Breast epithelium (tissue), 3 donors: ENCODE results near the gene DOCK3.

Source experiments
- POLR2A ChIP-seq: fragments of 450-650 bp; IDR thresholded peaks from one replicate; pipeline ENCODE4 v1.6.1; 2016; ENCODE audit warnings: antibody characterized with exemption, mild to moderate bottlenecking, moderate library complexity
- TF ChIP-seq, protein P1 (sequence below), 3 donors: fragments of 450-650 bp; IDR thresholded peaks; one replicate each; pipeline ENCODE4 v1.5.1; 2016 to 2017; ENCODE audit warnings: antibody characterized with exemption in 3 of 3, mild to moderate bottlenecking in 3 of 3, moderate library complexity in 3 of 3

DNA sequence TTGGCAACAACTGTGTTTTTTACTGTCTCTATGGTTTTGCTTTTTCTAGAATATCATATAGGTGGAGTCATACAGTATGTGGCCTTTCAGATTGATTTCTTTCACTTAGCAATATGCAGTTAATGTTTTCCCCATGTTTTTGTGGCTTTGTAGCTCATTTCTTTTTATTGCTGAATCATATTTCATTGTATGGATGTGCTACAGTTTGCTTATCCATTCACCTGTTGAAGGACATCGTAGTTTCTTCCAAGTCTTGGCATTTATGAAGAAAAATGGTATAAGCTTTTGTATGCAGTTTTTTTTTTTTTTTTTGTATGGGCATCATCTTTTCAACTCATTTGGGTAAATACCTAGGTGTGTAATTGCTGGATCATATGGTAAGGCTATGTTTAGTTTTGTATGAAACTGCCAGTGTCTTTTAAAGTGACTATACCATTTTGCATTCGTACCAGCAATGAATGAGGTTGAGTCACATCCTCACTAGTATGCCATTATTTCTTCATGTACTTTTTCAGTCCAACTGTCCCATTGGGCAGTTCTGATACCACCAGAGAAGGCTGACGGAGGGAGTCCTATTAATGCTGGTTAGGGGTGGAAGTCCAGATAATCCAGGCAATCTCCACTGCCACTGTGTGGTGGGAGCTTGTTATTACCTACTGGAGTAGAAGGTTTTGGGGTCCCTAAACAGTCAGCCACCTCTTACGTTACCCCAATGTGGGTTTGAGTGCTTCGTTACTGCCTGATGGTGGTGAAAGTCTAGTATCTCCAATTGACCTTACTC, 210.5 kb downstream of the DOCK3 start:
- TF ChIP-seq POLR2A, result no peak
- TF ChIP-seq, protein P1, sequence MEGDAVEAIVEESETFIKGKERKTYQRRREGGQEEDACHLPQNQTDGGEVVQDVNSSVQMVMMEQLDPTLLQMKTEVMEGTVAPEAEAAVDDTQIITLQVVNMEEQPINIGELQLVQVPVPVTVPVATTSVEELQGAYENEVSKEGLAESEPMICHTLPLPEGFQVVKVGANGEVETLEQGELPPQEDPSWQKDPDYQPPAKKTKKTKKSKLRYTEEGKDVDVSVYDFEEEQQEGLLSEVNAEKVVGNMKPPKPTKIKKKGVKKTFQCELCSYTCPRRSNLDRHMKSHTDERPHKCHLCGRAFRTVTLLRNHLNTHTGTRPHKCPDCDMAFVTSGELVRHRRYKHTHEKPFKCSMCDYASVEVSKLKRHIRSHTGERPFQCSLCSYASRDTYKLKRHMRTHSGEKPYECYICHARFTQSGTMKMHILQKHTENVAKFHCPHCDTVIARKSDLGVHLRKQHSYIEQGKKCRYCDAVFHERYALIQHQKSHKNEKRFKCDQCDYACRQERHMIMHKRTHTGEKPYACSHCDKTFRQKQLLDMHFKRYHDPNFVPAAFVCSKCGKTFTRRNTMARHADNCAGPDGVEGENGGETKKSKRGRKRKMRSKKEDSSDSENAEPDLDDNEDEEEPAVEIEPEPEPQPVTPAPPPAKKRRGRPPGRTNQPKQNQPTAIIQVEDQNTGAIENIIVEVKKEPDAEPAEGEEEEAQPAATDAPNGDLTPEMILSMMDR (IDR thresholded peaks at IDR 0.05), result no peak
